ENCODE data around the gene EPS8. TPM values are rescaled to one million over a fixed set of nuclear protein-coding genes. Genes with fewer than 3 reads are reported as not detected.

Gene EPS8
- total and polyA plus RNA-seq, 12 donors, result 11.4 to 76.8 (median 26.7) TPM

DNA sequence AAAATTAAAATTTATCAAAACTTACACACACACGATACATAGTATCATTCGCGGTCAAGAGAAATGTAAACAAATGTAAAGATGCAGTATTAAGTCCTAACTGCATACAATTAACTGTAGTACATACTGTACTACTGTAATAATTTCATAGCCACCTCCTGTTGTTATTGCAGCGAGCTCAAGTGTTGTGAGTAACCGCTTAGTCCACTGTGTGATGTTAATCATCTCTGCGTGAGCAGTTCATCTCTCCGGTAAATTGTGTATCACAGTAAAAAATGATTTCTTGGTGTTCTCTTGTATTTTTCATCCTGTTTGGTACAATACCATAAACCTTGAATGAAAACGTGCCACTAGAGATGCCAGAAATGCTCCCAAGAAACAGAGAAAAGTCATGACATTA lies 6.5 kb downstream of the EPS8 start:
- Histone ChIP-seq H3K4me1 (replicated peaks in 1 of 2) (peaks cover 0 to 15% of the 10 kb centered on the region in 2 donors), H3K36me3 (replicated peaks in 1 of 2) (no peaks in the 10 kb centered on the region), H3K27me3 (no peaks in the 10 kb centered on the region), H3K4me3 (no peak overlapping the region), H3K9me3 (replicated peaks in 1 of 3) (no peaks in the 10 kb centered on the region), H3K27ac (no peak overlapping the region)
- DNase-seq, result no peak
- WGBS, 4 donors, result 91 to 96% (median 94%) methylated on average over 8 of the region's 8 CpGs
- intact Hi-C loops (cut with DNase I), result no loop called here
- TF ChIP-seq, protein P1, sequence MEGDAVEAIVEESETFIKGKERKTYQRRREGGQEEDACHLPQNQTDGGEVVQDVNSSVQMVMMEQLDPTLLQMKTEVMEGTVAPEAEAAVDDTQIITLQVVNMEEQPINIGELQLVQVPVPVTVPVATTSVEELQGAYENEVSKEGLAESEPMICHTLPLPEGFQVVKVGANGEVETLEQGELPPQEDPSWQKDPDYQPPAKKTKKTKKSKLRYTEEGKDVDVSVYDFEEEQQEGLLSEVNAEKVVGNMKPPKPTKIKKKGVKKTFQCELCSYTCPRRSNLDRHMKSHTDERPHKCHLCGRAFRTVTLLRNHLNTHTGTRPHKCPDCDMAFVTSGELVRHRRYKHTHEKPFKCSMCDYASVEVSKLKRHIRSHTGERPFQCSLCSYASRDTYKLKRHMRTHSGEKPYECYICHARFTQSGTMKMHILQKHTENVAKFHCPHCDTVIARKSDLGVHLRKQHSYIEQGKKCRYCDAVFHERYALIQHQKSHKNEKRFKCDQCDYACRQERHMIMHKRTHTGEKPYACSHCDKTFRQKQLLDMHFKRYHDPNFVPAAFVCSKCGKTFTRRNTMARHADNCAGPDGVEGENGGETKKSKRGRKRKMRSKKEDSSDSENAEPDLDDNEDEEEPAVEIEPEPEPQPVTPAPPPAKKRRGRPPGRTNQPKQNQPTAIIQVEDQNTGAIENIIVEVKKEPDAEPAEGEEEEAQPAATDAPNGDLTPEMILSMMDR (IDR thresholded peaks at IDR 0.05), result no peak
- no peak for TF ChIP-seq POLR2A (IDR thresholded peaks at IDR 0.05)

GRCh38 chr12:15779925-15780324 lies 9.3 kb downstream of the EPS8 start:
- no peak for DNase-seq
- WGBS, 4 donors, result 46 to 74% (median 56%) methylated on average over 2 of the region's 2 CpGs
- Histone ChIP-seq H3K36me3 (replicated peaks in 1 of 2) (no peaks in the 10 kb centered on the region), H3K4me3 (no peak overlapping the region), H3K27me3 (no peaks in the 10 kb centered on the region), H3K9me3 (replicated peaks in 1 of 3) (no peaks in the 10 kb centered on the region), H3K4me1 (replicated peaks in 1 of 2) (peaks cover 0 to 8% of the 10 kb centered on the region in 2 donors), H3K27ac (no peak overlapping the region)
- TF ChIP-seq, protein P1 (IDR thresholded peaks at IDR 0.05), result no peak
- TF ChIP-seq POLR2A (IDR thresholded peaks at IDR 0.05), result no peak
- intact Hi-C loops (cut with DNase I), result no loop called here

DNA sequence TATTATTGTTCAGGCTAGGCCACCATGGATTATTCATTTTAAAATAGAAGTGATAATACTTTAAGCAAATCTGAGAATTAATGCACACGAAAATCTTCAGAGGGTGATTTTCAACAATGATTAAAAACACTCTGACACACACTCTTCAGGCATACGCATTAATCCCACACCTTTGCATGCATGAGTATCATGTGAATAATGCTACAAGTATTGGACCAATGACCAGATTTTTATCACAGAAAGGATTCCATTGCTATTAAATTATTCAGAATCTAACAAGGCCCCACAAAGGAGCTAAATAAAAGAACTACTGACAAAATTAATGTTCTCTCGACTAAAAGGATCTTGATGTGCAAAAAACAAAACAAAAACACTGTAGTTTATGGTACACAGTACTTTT lies 11.1 kb downstream of the EPS8 start:
- no peaks in the 10 kb centered on the region for H3K36me3 ChIP-seq (replicated peaks in 1 of 2)
- H3K4me3 ChIP-seq, result no peak overlapping the region
- no peak for DNase-seq
- intact Hi-C loops (cut with DNase I), result no loop called here
- 80 to 84% (median 84%) methylated on average over 3 of the region's 3 CpGs for WGBS, 4 donors
- no peaks in the 10 kb centered on the region for H3K9me3 ChIP-seq (replicated peaks in 1 of 3)
- no peak overlapping the region for H3K27ac ChIP-seq
- H3K4me1 ChIP-seq (replicated peaks in 1 of 2), result peaks cover 0 to 8% of the 10 kb centered on the region in 2 donors
- H3K27me3 ChIP-seq, result no peaks in the 10 kb centered on the region
- TF ChIP-seq, protein P1 (IDR thresholded peaks at IDR 0.05), result no peak
- no peak for TF ChIP-seq POLR2A (IDR thresholded peaks at IDR 0.05)

GRCh38 chr12:15777355-15778012 lies 11.7 kb downstream of the EPS8 start:
- TF ChIP-seq POLR2A (IDR thresholded peaks at IDR 0.05), result no peak
- TF ChIP-seq, protein P1 (IDR thresholded peaks at IDR 0.05), result no peak
- Histone ChIP-seq H3K36me3 (replicated peaks in 1 of 2) (no peaks in the 10 kb centered on the region), H3K27ac (no peak overlapping the region), H3K4me1 (replicated peaks in 1 of 2) (peaks cover 0 to 8% of the 10 kb centered on the region in 2 donors), H3K4me3 (no peak overlapping the region), H3K9me3 (replicated peaks in 1 of 3) (no peaks in the 10 kb centered on the region), H3K27me3 (no peaks in the 10 kb centered on the region)
- DNase-seq, result no peak
- intact Hi-C loops (cut with DNase I), result no loop called here
- 63 to 78% (median 71%) methylated on average over 3 of the region's 3 CpGs for WGBS, 4 donors

All from adrenal gland (tissue), 12 donors.